H9 (cell line): ENCODE results near the gene WHAMM. TPM values are rescaled to one million over a fixed set of nuclear protein-coding genes. Genes with fewer than 3 reads are reported as not detected.

Experiments used
- DNase-seq: peaks from one replicate; pipeline ENCODE4 v3.0.0-alpha.2; 2017
- H2AFZ ChIP-seq: one replicate; pipeline ENCODE4 v1.6.1; 2013; ENCODE audit warnings: mild to moderate bottlenecking, low read length, control low read depth, moderate library complexity
- H2AK5ac ChIP-seq: 2 replicates; pipeline ENCODE4 v1.6.1; 2013; ENCODE audit warnings: low read length, control low read depth, mixed read lengths; ENCODE audit not compliant: insufficient read length
- H2BK120ac ChIP-seq: one replicate; pipeline ENCODE4 v1.6.1; 2013; ENCODE audit warnings: low read depth, mild to moderate bottlenecking, low read length, control low read depth, inconsistent platforms; ENCODE audit not compliant: poor library complexity, severe bottlenecking
- H2BK12ac ChIP-seq: 2 replicates; pipeline ENCODE4 v1.6.1; 2013; ENCODE audit warnings: low read length, control low read depth, mixed read lengths, low read depth; ENCODE audit not compliant: insufficient read length
- H2BK15ac ChIP-seq: 2 replicates; pipeline ENCODE4 v1.6.1; 2013; ENCODE audit warnings: low read depth, low read length, control low read depth
- H2BK20ac ChIP-seq: one replicate; pipeline ENCODE4 v1.6.1; 2013; ENCODE audit warnings: low read depth, mild to moderate bottlenecking, low read length, control low read depth, inconsistent platforms; ENCODE audit not compliant: poor library complexity, severe bottlenecking
- H2BK5ac ChIP-seq: 2 replicates; pipeline ENCODE4 v1.6.1; 2013; ENCODE audit warnings: low read length, control low read depth, mixed read lengths; ENCODE audit not compliant: insufficient read length
- H3K14ac ChIP-seq: 2 replicates; pipeline ENCODE4 v1.6.1; 2013; ENCODE audit warnings: low read length, control low read depth; ENCODE audit not compliant: insufficient read depth
- H3K18ac ChIP-seq: 2 replicates; pipeline ENCODE4 v1.6.1; 2013; ENCODE audit warnings: low read depth, mild to moderate bottlenecking, mixed read lengths, low read length, control low read depth; ENCODE audit not compliant: insufficient read length
- H3K23ac ChIP-seq: 2 replicates; pipeline ENCODE4 v1.6.1; 2013; ENCODE audit warnings: low read length, control low read depth, mixed read lengths, low read depth; ENCODE audit not compliant: insufficient read length
- H3K23me2 ChIP-seq: 2 replicates; pipeline ENCODE4 v1.6.1; 2013; ENCODE audit warnings: low read depth, mild to moderate bottlenecking, mixed read lengths, low read length, control low read depth; ENCODE audit not compliant: insufficient read length, poor library complexity, severe bottlenecking
- H3K27ac ChIP-seq: 2 replicates; pipeline ENCODE4 v1.5.1; 2013; ENCODE audit warnings: low read length, control low read depth, mixed read lengths, low read depth; ENCODE audit not compliant: insufficient read length
- H3K27me3 ChIP-seq: 2 replicates; pipeline ENCODE4 v1.6.1; 2013; ENCODE audit warnings: low read length, control low read depth, inconsistent platforms; ENCODE audit not compliant: insufficient read depth
- H3K4ac ChIP-seq: 2 replicates; pipeline ENCODE4 v1.6.1; 2013; ENCODE audit warnings: low read depth, mild to moderate bottlenecking, control low read depth, inconsistent platforms, low read length, moderate library complexity
- H3K4me1 ChIP-seq: 2 replicates; pipeline ENCODE4 v1.6.1; 2013; ENCODE audit warnings: low read length, control low read depth, inconsistent platforms; ENCODE audit not compliant: insufficient read depth
- H3K4me2 ChIP-seq: 2 replicates; pipeline ENCODE4 v1.6.1; 2013; ENCODE audit warnings: low read length, control low read depth, mixed read lengths; ENCODE audit not compliant: insufficient read length, insufficient read depth
- H3K56ac ChIP-seq: 2 replicates; pipeline ENCODE4 v1.6.1; 2013; ENCODE audit warnings: low read depth, mild to moderate bottlenecking, mixed read lengths, low read length, control low read depth; ENCODE audit not compliant: insufficient read length
- H3K79me1 ChIP-seq: 2 replicates; pipeline ENCODE4 v1.6.1; 2013; ENCODE audit warnings: low read depth, mild to moderate bottlenecking, moderate library complexity, low read length, control low read depth, inconsistent platforms; ENCODE audit not compliant: insufficient read depth, poor library complexity, severe bottlenecking
- H3K79me2 ChIP-seq: 2 replicates; pipeline ENCODE4 v1.6.1; 2013; ENCODE audit warnings: low read length, control low read depth, inconsistent platforms; ENCODE audit not compliant: insufficient read depth
- H3K9ac ChIP-seq: 2 replicates; pipeline ENCODE4 v1.6.1; 2013; ENCODE audit warnings: low read length, control low read depth, mixed read lengths; ENCODE audit not compliant: insufficient read length; ENCODE audit errors: extremely low read depth
- H3K9me3 ChIP-seq: one replicate; pipeline ENCODE4 v1.6.1; 2013; ENCODE audit warnings: low read depth, low read length, inconsistent platforms; ENCODE audit not compliant: control insufficient read depth
- H3T11ph ChIP-seq: one replicate; pipeline ENCODE4 v1.6.1; 2013; ENCODE audit warnings: mild to moderate bottlenecking, low read length, control low read depth, inconsistent platforms
- H4K20me1 ChIP-seq: one replicate; pipeline ENCODE4 v1.6.1; 2013; ENCODE audit not compliant: control insufficient read depth, insufficient read length, insufficient read depth
- H4K5ac ChIP-seq: 2 replicates; pipeline ENCODE4 v1.6.1; 2013; ENCODE audit warnings: low read depth, mild to moderate bottlenecking, mixed read lengths, low read length, control low read depth; ENCODE audit not compliant: insufficient read length
- H4K8ac ChIP-seq: replicated peaks from 2 replicates; pipeline ENCODE4 v1.6.1; 2013; ENCODE audit warnings: low read length, control low read depth, mixed read lengths, low read depth; ENCODE audit not compliant: insufficient read length
- H4K91ac ChIP-seq: 2 replicates; pipeline ENCODE4 v1.6.1; 2013; ENCODE audit warnings: low read depth, mild to moderate bottlenecking, moderate library complexity, mixed read lengths, low read length, control low read depth; ENCODE audit not compliant: insufficient read length
- H3K27ac Mint-ChIP-seq, 3 experiments: 2 replicates in 2 of 3; 3 replicates in 1 of 3; pipeline ENCODE4 v1.8.0; 2020 to 2021; ENCODE audit warnings: mixed read lengths in 3 of 3, mild to moderate bottlenecking in 1 of 3, moderate library complexity in 1 of 3
- H3K27me3 Mint-ChIP-seq: 2 replicates; pipeline ENCODE4 v1.8.0; 2021; ENCODE audit warnings: low read depth, mild to moderate bottlenecking, moderate library complexity, mixed read lengths
- H3K36me3 Mint-ChIP-seq, 3 experiments: 2 replicates in 2 of 3; 3 replicates in 1 of 3; pipeline ENCODE4 v1.8.0; 2020 to 2021; ENCODE audit warnings: low read depth in 3 of 3, mixed read lengths in 3 of 3; ENCODE audit not compliant: insufficient read depth in 1 of 3
- H3K4me1 Mint-ChIP-seq, 2 experiments: 2 replicates each; pipeline ENCODE4 v1.8.0; 2020; ENCODE audit warnings: mixed read lengths in 2 of 2
- H3K4me3 Mint-ChIP-seq, 2 experiments: 2 replicates in 1 of 2; 3 replicates in 1 of 2; pipeline ENCODE4 v1.8.0; 2020 to 2021; ENCODE audit warnings: mild to moderate bottlenecking in 2 of 2, mixed read lengths in 2 of 2, moderate library complexity in 1 of 2
- H3K9me3 Mint-ChIP-seq, 2 experiments: 2 replicates in 1 of 2; 3 replicates in 1 of 2; pipeline ENCODE4 v1.8.0; 2020; ENCODE audit warnings: mild to moderate bottlenecking in 2 of 2, mixed read lengths in 2 of 2, moderate library complexity in 1 of 2
- CTCF ChIP-seq: fragments of 200-600 bp; sonication (generic); conservative IDR thresholded peaks from 3 replicates; pipeline ENCODE4 v1.8.0; 2021; ENCODE audit warnings: antibody characterized with exemption, mild to moderate bottlenecking
- WGBS: extraction: QIAGEN DNeasy Blood & Tissue Kit; methylation state at CpG from one replicate; pipeline ENCODE4 v1.1.7; 2013; ENCODE audit warnings: missing lambda C conversion rate, low lambda C conversion rate, mixed read lengths; ENCODE audit not compliant: insufficient read length; ENCODE audit errors: extremely low coverage; 5-methylcytosine and 5-hydroxymethylcytosine counted together
- total RNA-seq: library from RNA; stranded (reverse); gene quantifications from 2 replicates; pipeline ENCODE4 v1.2.1, GENCODE V29; 2021

WHAMM gene
- total RNA-seq, 1 experiment from 2014 or later: 3.0 TPM

DNA sequence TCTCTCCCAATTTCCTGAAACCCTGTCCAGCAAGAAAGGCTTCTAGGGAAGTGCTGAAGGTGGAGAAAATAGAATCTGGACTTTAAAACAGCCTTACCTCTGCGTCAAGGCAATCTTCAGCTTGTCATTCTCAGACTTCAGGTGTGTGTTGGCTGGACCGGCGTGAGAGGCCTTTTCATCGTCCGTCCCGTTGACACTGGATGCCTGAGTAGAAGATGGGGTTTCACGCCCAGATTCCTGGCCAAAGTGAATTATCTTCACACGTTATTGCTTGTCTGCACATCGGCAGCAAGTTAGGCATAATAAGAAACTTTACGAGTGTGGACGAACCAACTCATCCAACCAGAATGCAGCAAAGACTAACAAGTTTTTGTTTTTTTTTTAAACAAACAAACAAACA is 49.5 kb downstream of the WHAMM start:
- Histone ChIP-seq H3K4ac (no peak overlapping the region), H2BK20ac (no peak overlapping the region), H3K14ac (no peak overlapping the region), H3K23ac (no peak overlapping the region), H2BK120ac (no peak overlapping the region), H3K56ac (no peak overlapping the region), H2AK5ac (no peak overlapping the region), H2AFZ (no peak overlapping the region), H4K5ac (no peak overlapping the region), H3K18ac (no peak overlapping the region), H3K27me3 (no peaks in the 10 kb centered on the region), H3K27ac (no peak overlapping the region), H3K79me1 (no peaks in the 10 kb centered on the region), H3K79me2 (no peaks in the 10 kb centered on the region), H3K4me2 (no peak overlapping the region), H2BK15ac (no peak overlapping the region), H3T11ph (no peak overlapping the region), H2BK12ac (no peak overlapping the region), H4K91ac (no peak overlapping the region), H3K9me3 (no peaks in the 10 kb centered on the region), H4K8ac (no peak overlapping the region), H3K9ac (no peak overlapping the region), H3K23me2 (no peaks in the 10 kb centered on the region), H2BK5ac (no peak overlapping the region), H3K4me1 (no peaks in the 10 kb centered on the region), H4K20me1 (no peaks in the 10 kb centered on the region)
- H3K4me3 Mint-ChIP-seq: no peak overlapping the region
- peaks cover 2 to 4% of the 10 kb centered on the region in 2 experiments; a peak in 2 of 4 replicates for H3K4me1 Mint-ChIP-seq
- no peak overlapping the region for H3K27ac Mint-ChIP-seq
- H3K27me3 Mint-ChIP-seq: no peaks in the 10 kb centered on the region; the same call in 1 of the 2 replicates
- no peaks in the 10 kb centered on the region for H3K9me3 Mint-ChIP-seq
- no CpG with 5 or more reads among the region's 11 CpGs for WGBS
- H3K36me3 Mint-ChIP-seq: no peaks in the 10 kb centered on the region; a peak in 1 of 7 replicates
- no peak for DNase-seq
- TF ChIP-seq CTCF: no peak
